SK-N-SH (cell line): ENCODE data around the gene PALLD.
A peak's percentile ranks its signal among the peaks of the same experiment; 100 is the strongest.

Experiments
- CHD2 ChIP-seq: fragments of 150-350 bp; IDR thresholded peaks from 2 replicates; pipeline ENCODE4 v1.6.1; 2018; ENCODE audit warnings: low read length; ENCODE audit not compliant: partially characterized antibody
- EP300 ChIP-seq, 2 experiments: IDR thresholded peaks; 2 replicates each; pipeline versions ENCODE4 v1.4.0 to v1.6.1; 2012; ENCODE audit warnings: borderline replicate concordance in 1 of 2, low read depth in 1 of 2, low read length in 1 of 2
- EZH2phosphoT487 ChIP-seq: fragments of 200-600 bp; sonication (generic); IDR thresholded peaks from 2 replicates; pipeline ENCODE4 v1.6.1; 2017; ENCODE audit warnings: low read depth, mixed run types, mild to moderate bottlenecking, antibody characterized with exemption, moderate library complexity, borderline replicate concordance
- FOXM1 ChIP-seq: IDR thresholded peaks from 2 replicates; pipeline ENCODE4 v1.4.0; 2012; ENCODE audit warnings: low read depth, mild to moderate bottlenecking
- JUND ChIP-seq: IDR thresholded peaks from 2 replicates; pipeline ENCODE4 v1.4.0; 2012
- MXI1 ChIP-seq: IDR thresholded peaks from 2 replicates; pipeline ENCODE4 v1.6.1; 2012; ENCODE audit warnings: mild to moderate bottlenecking, low read depth, low read length, improper control_type of control experiment
- NRF1 ChIP-seq: IDR thresholded peaks from 2 replicates; pipeline ENCODE4 v1.6.1; 2012; ENCODE audit warnings: low read depth, mild to moderate bottlenecking, low read length
- RCOR1 ChIP-seq: fragments of 150-350 bp; IDR thresholded peaks from 2 replicates; pipeline ENCODE4 v1.6.1; 2017; ENCODE audit warnings: antibody characterized with exemption, low read length
- SIN3A ChIP-seq: IDR thresholded peaks from 2 replicates; pipeline ENCODE4 v1.6.1; 2012; ENCODE audit warnings: low read depth, mild to moderate bottlenecking, low read length, moderate library complexity, borderline replicate concordance
- SMC3 ChIP-seq: IDR thresholded peaks from 2 replicates; pipeline ENCODE4 v1.6.1; 2012; ENCODE audit warnings: low read depth, low read length, improper control_type of control experiment
- TF ChIP-seq, protein P1 (sequence below): fragments of 200-600 bp; sonication (generic); IDR thresholded peaks from 2 replicates; pipeline ENCODE4 v1.6.1; 2017; ENCODE audit warnings: antibody characterized with exemption, mild to moderate bottlenecking, moderate library complexity

DNA sequence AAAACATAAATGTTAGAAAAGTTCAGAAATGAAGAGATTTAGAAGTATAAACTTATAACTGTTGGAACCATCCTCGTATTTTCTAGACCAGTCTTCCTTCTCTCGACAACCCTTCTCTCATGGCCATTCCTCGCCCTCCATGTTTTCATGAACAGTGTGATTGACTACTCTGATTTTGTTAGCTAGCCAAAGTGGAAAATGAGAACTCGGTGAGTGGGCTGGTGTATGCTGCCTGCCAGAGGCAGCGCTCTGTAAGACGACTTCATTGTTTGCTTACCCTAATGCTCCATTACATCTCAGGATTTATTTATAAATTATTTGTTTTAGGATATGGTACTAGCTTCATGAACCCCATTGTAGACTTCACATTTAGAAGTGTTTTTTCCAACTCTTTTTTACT, 360.2 kb downstream of the PALLD start:
- TF ChIP-seq FOXM1 = no peak
- TF ChIP-seq RCOR1 = no peak
- TF ChIP-seq, protein P1, sequence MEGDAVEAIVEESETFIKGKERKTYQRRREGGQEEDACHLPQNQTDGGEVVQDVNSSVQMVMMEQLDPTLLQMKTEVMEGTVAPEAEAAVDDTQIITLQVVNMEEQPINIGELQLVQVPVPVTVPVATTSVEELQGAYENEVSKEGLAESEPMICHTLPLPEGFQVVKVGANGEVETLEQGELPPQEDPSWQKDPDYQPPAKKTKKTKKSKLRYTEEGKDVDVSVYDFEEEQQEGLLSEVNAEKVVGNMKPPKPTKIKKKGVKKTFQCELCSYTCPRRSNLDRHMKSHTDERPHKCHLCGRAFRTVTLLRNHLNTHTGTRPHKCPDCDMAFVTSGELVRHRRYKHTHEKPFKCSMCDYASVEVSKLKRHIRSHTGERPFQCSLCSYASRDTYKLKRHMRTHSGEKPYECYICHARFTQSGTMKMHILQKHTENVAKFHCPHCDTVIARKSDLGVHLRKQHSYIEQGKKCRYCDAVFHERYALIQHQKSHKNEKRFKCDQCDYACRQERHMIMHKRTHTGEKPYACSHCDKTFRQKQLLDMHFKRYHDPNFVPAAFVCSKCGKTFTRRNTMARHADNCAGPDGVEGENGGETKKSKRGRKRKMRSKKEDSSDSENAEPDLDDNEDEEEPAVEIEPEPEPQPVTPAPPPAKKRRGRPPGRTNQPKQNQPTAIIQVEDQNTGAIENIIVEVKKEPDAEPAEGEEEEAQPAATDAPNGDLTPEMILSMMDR = 0 out of 2 replicates have a peak, but pooled peaks have one; percentile 7
- no peak for TF ChIP-seq SIN3A
- TF ChIP-seq JUND = no peak
- no peak for TF ChIP-seq EP300 (IDR thresholded peaks at IDR 0.05; ENCODE audit: borderline replicate concordance in 1 of 2, low read depth in 1 of 2, low read length in 1 of 2)
- TF ChIP-seq CHD2 = no peak
- TF ChIP-seq SMC3 = no peak
- no peak for TF ChIP-seq MXI1
- no peak for TF ChIP-seq EZH2phosphoT487
- no peak for TF ChIP-seq NRF1
